ENCODE data around the gene PAX4.

The PAX4 gene

GRCh38 chr7:127618042-127618441, at the start of gene PAX4:
PAX4 (minus strand) TSS chr7:127618142; CDS start chr7:127615928, 2,214 bp downstream.
- TF ChIP-seq CSDC2 (CRISPR knock-in tag; IDR thresholded peaks at IDR 0.05) (no peak), CREB5 (CRISPR knock-in tag; IDR thresholded peaks at IDR 0.05; ENCODE audit: low read depth) (no peak), PPARA (CRISPR knock-in tag; IDR thresholded peaks at IDR 0.05; ENCODE audit: borderline replicate concordance) (no peak), CSRNP3 (CRISPR knock-in tag; IDR thresholded peaks at IDR 0.05) (no peak), ZFP30 (CRISPR knock-in tag; IDR thresholded peaks at IDR 0.05) (no peak), ZNF565 (CRISPR knock-in tag; conservative IDR thresholded peaks at IDR 0.05; ENCODE audit: low read depth) (no peak), RARB (CRISPR knock-in tag; IDR thresholded peaks at IDR 0.05) (no peak), ZC3H10 (CRISPR knock-in tag; IDR thresholded peaks at IDR 0.05) (no peak), ISL1 (CRISPR knock-in tag; IDR thresholded peaks at IDR 0.05) (no peak), BACH2 (CRISPR knock-in tag; IDR thresholded peaks at IDR 0.05; ENCODE audit: borderline replicate concordance) (no peak), PATZ1 (CRISPR knock-in tag; IDR thresholded peaks at IDR 0.05; ENCODE audit: borderline replicate concordance) (no peak), ESRRG (CRISPR knock-in tag; IDR thresholded peaks at IDR 0.05) (no peak), SNAI2 (CRISPR knock-in tag; IDR thresholded peaks at IDR 0.05) (no peak), OSR1 (CRISPR knock-in tag; IDR thresholded peaks at IDR 0.05) (no peak)

GRCh38 chr7:127667017-127667670, 49.2 kb upstream of the PAX4 start:
- ATAC-seq, result peak; percentile 91
- TF ChIP-seq CSRNP3 (CRISPR knock-in tag; IDR thresholded peaks at IDR 0.05), result no peak
- TF ChIP-seq POU6F1 (CRISPR knock-in tag; IDR thresholded peaks at IDR 0.05; ENCODE audit: borderline replicate concordance, low read depth), result no peak
- TF ChIP-seq TSHZ2 (CRISPR knock-in tag; IDR thresholded peaks at IDR 0.05), result no peak
- TF ChIP-seq ISL1 (CRISPR knock-in tag; IDR thresholded peaks at IDR 0.05), result peak; percentile 37; the same call in 1 of the 2 replicates
- TF ChIP-seq GLIS3 (CRISPR knock-in tag; IDR thresholded peaks at IDR 0.05), result no peak
- TF ChIP-seq OSR1 (CRISPR knock-in tag; IDR thresholded peaks at IDR 0.05), result no peak
- no peak for TF ChIP-seq TOX (CRISPR knock-in tag; IDR thresholded peaks at IDR 0.05; ENCODE audit: borderline replicate concordance)
- no peak for TF ChIP-seq SNAI2 (CRISPR knock-in tag; IDR thresholded peaks at IDR 0.05)

More at GRCh38 chr7:127618042-127618441, at the start of gene PAX4:
- no peak for ATAC-seq

- TF ChIP-seq ARNTL (CRISPR knock-in tag; IDR thresholded peaks at IDR 0.05; ENCODE audit: borderline replicate concordance, low read depth) (no peak), ZNF8 (CRISPR knock-in tag; IDR thresholded peaks at IDR 0.05) (no peak)
- peak; percentile 65 for ATAC-seq
These were observed 48.7 kb upstream of the PAX4 start for GRCh38 chr7:127666602-127667001.
